SK-N-MC (cell line): ENCODE measurements around the gene C1orf174.

Experiments
- EZH2 ChIP-seq: fragments of 200-600 bp; sonication (generic); IDR thresholded peaks from one replicate; pipeline ENCODE4 v1.6.1; 2017; ENCODE audit warnings: antibody characterized with exemption
- FOXP2 ChIP-seq: optimal IDR thresholded peaks from 2 replicates; pipeline ENCODE3; 2011; ENCODE audit warnings: mild to moderate bottlenecking, moderate library complexity; ENCODE audit not compliant: insufficient read depth; ENCODE audit errors: extremely low read length, control extremely low read depth
- POLR2AphosphoS5 ChIP-seq: IDR thresholded peaks from 2 replicates; pipeline ENCODE4 v1.6.1; 2012; ENCODE audit warnings: mild to moderate bottlenecking, low read depth, low read length, borderline replicate concordance

DNA sequence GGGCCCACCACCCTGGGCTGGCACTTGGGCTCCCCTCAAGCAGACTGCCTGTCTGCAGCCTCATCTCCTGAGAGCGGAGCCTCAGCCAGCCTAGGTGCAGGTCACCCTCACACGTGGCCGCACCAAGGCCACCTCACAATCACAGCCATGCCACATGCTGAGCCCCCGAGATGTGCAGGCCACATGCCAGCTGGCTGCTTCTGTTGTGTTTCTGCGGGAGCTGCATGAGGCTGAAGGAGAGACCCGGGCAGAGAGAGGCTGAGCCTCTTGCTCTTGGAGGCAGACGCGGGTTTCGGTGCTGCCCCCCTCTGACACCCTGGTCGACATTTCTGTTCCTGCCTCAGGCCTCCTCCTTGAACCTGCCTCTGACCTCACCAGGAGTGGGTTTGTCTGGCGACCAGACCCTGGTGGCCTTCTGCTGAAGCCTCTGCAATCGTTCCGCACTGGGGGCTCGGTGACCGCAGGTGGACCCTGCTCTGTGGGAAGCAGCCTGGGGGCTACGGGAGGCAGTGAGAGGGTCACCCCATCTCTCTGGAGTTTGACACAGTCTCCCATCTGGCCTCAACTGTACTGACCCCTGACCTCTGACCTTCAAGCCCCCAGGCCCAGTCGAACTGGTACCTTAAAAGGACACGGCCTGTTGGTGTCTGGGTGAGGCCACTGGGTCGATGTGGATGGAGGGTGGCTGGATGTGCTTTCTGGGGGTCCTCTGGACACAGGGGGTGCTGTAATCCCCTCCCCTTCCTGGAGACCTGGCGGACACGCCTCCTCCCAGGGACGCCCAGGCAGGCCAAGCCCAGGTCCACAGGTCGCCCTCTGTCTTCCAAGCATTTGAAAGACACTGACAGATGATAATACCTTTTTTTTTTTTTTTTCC lies 13.0 kb upstream of the C1orf174 start:
- no peak for TF ChIP-seq EZH2
- no peak for TF ChIP-seq POLR2AphosphoS5
- no peak for TF ChIP-seq FOXP2
